ENCODE data around the gene STXBP2.

STXBP2 gene

DNA sequence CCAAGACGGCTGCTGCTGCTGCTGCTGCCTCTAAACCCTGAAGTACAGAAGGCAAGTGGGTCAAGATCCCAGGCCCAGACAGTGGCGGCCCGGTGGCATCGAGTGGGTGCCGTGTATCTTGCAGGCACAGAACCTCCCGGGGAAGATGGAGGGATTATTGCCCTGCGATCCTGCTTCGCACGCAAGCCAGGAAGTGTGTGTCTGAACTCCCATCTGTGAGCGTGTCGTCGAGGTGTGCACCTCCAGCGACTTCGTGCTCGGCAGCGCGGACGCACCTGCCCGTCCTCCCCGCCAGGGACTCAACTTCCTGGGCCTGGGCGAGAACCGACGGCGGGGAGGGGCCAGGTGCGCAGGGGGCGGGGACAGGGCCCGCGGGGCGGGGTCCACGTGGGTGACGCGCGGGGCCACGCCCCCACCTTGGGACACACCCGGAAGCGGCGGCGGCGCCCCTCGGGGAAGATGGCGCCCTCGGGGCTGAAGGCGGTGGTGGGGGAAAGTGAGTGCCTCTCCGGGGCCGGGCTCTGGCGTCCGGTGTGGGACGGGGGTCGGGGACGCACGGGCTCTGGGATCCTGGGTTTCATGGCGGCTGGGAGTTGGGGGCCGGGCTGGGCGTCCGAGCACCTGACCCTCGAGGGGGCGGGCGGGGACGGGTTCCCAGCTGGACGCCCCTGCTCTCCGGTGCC lies at the start of gene STXBP2:
Gene STXBP2 (plus strand): TSS at position 420 of the 683 bp plus-strand sequence. CDS start 40 bp downstream, at position 460.
- DNase-seq: peak; percentile 75

DNA sequence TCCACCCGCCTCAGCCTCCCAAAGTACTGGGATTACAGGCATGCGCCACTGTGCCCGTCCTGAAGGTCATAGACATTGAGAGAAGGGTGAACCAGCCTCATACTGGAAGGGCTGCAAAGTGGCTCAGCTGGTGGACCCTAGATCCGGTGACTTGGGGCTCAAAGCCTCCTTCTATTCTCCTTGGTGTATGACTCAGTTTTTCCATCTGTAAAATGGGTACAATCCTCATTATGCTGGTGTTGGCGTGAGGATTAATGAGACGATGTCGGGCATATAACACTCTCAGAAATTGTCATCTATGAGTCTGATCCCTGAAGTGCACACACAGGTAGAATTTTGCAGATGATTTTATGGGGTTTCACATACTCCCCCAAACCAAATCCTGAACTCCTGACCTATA lies 47.1 kb upstream of the STXBP2 start:
- no peak for DNase-seq

DNA sequence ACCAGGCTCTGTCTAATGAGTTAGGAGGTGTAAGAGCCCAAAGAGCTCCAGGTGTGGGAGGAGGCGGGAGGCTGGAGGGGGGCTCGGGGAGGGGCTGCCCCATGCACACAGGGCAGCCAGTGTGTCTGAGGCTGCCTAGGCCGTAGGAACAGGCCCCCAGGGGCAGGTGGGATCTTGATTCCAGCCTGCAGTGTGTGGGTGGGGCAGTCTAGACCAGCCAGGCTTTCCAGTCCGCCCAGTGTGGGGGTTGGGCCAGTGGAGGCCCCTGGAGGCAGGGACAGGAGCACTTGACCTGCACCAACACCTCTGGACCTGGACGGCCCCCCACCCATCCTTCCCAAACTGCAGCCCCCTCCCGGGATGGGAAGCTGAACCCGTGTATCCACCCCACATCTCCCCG lies 46.7 kb upstream of the STXBP2 start:
- DNase-seq: no peak

- peak; percentile 84 for DNase-seq
Measured at GRCh38 chr19:7595466-7596133, 41.3 kb upstream of the STXBP2 start, which contains the start of gene CAMSAP3. CAMSAP3 (plus strand) TSS chr19:7595863; CDS start chr19:7596003, 140 bp downstream.

GRCh38 chr19:7596211-7596937 lies 40.5 kb upstream of the STXBP2 start:
- DNase-seq: no peak

GRCh38 chr19:7597689-7598088 lies 39.2 kb upstream of the STXBP2 start:
- DNase-seq: no peak

DNA sequence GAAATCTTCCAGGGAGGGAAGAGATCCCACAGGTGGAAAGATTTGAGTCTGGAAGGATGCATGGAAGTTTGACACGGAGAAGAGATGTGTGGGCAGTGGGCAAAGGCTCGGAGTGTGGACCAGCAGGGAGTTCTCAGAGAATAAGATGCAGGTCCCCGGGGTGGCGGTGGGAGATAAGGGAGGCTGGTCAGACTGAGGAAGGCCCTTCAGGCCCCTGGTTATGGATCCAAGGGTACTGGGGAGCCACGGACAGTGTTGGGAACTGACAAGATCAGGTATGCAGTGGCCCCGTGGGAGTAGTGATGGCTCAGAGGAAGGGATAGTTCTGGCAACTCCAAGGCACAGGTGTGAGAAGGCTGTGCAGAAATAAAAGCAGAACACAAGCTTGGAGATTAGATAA lies 38.7 kb upstream of the STXBP2 start:
- DNase-seq: no peak

DNA sequence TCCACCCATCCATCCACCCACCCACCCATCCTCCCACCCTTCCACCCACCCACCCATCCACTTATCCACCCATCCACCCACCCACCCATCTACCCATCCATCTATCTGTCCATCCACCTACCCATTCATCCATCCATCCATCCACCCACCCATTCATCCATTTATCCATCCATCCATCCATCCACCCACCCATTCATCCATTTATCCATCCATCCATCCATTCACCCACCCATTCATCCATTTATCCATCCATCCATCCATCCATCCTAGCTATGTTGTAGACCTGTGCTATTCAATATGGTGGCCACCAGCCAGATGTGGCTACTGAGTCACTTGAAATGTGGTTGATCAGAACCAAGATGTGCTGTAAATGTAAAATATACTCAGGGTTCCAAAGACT lies 36.2 kb upstream of the STXBP2 start:
- DNase-seq: no peak

DNA sequence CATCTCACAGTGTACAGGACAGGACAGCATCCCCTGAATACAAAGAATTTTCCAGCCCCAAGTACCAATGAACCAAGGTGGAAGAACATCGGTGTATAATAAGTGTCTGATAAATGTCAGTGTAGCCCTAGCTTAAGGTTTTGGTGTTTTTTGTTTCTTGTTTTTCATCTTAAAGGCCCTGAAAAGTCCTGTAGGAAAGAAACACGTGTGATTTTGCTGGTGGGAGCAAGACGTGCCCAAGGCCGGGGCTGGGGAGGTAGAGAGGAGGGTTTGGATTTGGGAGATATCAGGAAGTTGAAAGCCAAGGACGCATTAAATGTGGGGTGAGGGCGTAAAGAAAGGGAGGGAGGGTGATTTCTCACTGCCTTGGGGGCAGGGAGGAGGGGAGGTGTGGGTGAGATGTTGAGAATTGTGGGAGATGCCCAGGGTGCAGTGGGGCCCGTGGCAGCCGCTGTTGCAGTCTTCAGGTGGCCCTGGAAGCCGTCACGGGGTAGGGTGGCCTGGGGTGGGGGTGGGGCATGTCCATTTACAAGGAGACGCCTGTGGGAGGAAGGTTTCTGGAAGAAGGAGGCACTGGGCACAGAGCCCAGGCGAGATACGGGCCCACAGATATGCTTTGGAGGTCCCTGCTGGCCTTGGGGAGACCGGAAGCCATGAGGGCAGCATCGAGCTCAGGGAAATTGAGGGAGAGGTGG lies 34.5 kb upstream of the STXBP2 start:
- no peak for DNase-seq

DNA sequence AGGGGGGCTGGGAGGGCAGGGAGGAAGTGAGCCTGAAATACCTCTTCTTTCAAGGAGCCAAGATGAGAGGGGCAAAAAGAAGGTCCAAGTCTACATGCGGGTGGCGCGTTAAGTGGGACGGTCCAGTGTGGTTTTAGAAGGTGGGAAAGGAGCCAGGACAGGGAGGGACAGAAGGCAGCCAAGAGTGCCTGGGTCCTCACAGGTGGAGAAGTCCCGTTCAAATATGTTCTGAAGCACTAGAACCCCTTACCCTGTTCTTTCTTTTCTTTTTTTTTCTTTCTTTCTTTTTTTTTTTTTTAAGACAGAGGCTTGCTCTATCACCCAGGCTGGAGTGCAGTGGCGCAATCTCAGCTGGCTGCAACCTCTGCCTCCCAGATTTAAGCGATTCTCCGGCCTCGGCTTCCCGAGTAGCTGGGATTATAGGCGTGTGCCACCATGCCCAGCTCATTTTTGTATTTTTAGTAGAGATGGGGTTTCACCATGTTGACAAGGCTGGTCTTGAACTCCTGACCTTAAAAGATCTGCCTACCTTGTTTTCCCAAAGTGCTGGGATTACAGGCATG lies 33.9 kb upstream of the STXBP2 start:
- DNase-seq: no peak

- no peak for DNase-seq
Measured at GRCh38 chr19:7603919-7604318, 33.0 kb upstream of the STXBP2 start.

DNA sequence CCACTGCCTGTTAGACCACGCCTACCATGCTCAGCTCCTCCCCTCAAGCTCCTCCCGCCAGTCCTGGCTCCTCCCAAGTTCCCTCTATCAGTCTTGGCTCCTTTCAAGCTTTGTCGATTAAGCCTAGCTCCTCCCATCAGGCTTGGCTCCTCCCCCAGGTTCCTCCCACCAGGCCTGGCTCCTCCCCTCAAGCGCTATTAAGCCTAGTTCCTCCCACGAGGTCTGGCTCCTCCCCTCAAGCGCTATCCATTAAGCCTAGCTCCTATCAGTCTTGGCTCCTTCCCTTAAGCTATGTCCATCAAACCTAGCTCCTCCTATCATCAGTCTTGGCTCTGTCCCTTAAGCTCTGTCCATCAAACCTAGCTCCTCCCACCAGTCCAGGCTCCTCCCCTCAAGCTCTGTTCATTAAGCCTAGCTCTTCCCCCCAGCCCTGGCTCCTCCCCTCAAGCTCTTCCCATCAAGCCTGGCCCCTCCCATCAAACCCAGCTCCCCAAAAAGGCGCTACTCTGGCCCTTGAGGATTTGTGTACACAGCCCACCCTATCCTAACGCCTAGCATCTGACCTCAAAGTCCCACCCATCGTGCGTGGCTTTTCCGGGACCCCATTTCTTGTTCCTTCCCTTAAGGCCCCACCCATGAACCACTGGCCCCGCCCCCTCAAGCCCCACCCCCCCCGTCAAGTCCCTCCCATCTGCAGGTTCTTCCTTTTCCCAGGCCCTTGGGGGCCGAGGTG lies 31.3 kb upstream of the STXBP2 start:
- no peak for DNase-seq

GRCh38 chr19:7606289-7606688 lies 30.6 kb upstream of the STXBP2 start:
- no peak for DNase-seq

DNA sequence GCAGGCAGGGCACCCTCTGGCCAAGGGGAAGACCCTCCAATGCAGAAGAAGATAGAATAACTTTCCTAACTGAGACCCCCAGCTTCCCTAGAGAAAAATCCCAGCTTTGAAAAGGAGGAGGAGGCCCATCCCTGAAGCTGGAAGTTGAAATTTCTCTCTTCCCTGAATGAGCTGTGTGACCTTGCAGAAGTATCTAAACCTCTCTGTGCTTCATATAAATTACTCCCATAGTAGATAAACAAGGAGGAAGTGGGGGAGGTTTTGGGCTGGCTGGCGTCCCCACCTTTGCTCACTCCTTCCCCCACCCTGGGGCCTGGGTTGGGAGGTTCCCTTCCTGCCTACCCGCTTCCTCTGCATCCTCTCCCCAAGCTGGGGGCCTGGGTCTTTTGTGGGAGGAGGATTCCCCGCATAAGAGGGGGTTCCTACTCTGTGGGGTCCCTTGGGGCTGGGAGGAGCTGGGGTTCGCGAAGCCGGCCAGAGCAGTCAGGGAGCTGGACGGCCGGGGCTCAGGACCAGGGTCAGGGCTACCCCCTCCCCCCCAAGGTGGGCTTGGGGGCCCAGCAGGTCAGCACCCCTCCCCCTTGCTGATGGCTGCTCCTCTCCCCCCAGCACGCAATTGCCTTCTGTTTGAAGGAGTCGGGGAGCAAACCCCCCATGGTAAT lies 29.6 kb upstream of the STXBP2 start:
- DNase-seq: no peak

- DNase-seq: no peak
Measured at GRCh38 chr19:7607874-7608560, 28.9 kb upstream of the STXBP2 start.

DNA sequence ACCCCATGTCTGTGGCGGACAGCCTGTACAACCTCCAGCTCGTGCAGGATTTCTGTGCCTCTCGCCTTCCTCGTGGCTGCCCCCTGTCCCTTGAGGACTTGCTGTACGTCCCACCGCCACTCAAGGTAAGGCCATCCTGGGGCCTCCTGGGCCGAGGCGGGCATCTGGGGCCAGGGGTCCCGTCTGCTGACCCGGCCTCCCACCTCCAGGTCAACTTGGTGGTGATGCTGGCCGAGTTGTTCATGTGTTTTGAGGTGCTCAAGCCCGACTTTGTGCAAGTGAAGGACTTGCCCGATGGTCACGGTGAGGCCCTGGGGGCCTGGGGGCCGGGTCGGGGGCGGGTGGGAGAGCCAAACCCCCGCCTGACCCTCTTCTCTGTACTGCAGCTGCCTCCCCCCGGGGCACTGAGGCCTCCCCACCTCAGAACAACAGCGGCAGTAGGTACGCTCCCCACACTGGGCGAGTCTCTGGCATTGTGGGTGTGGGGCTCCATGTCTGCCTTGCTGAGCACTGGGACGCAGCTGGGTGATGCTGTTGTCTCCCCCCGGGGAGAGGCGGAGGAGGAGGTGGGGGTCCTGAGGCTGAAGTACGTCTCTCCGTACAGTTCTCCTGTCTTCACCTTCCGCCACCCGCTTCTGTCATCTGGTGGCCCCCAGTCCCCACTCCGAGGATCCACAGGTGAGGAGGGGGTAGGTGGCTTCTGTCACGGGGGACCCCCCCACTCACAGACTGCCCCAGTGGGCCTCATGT lies 26.2 kb upstream of the STXBP2 start:
- DNase-seq: no peak

GRCh38 chr19:7611541-7612279 lies 25.2 kb upstream of the STXBP2 start:
- DNase-seq: no peak

DNA sequence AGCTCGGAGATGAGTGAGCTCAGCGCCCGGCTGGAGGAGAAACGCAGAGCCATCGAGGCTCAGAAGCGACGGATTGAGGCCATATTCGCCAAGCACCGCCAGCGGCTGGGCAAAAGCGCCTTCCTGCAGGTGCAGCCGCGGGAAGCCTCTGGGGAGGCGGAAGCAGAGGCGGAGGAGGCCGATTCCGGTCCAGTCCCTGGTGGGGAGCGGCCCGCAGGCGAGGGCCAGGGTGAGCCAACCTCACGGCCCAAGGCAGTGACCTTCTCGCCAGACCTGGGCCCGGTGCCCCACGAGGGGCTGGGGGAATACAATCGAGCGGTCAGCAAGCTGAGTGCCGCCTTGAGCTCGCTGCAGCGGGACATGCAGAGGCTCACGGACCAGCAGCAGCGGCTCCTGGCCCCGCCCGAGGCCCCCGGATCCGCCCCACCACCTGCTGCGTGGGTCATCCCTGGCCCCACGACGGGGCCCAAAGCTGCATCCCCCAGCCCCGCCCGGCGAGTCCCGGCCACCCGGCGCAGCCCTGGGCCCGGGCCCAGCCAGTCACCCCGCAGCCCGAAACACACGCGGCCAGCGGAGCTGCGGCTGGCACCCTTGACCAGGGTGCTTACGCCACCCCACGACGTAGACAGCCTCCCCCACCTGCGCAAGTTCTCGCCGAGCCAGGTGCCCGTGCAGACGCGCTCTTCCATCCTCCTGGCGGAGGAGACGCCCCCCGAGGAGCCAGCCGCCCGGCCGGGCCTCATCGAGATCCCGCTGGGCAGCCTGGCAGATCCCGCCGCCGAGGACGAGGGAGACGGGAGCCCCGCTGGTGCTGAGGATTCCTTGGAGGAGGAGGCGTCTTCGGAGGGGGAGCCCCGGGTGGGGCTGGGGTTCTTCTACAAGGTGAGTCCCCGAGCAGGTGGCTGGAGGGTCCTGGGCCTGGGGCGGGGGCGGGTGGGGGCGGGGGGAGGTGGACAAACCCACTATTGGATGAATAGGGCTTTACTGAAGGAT lies 24.3 kb upstream of the STXBP2 start:
- DNase-seq: no peak
